Thymus (tissue), 11 donors: ENCODE data around the gene CSF2. TPM values are rescaled to one million over a fixed set of nuclear protein-coding genes. Genes with fewer than 3 reads are reported as not detected.

ENCODE experiments used
- DNase-seq, 9 donors: peaks; one replicate each; pipeline ENCODE4 v3.0.0-alpha.2; 2013; ENCODE audit warnings: low spot score in 9 of 9, low read depth in 6 of 9, missing footprints in 1 of 9
- H3K27ac ChIP-seq, 2 donors: one replicate each; pipeline ENCODE4 v1.5.1; 2013; ENCODE audit warnings: control low read depth in 1 of 2, low read depth in 1 of 2, low read length in 1 of 2, mild to moderate bottlenecking in 1 of 2, moderate library complexity in 1 of 2
- H3K27me3 ChIP-seq, 2 donors: one replicate each; pipeline ENCODE4 v1.5.1; 2013; ENCODE audit warnings: low read length in 1 of 2; ENCODE audit not compliant: control insufficient read depth in 2 of 2, insufficient read depth in 1 of 2
- H3K36me3 ChIP-seq, 2 donors: one replicate each; pipeline ENCODE4 v1.5.1; 2013; ENCODE audit warnings: low read length in 1 of 2, mild to moderate bottlenecking in 1 of 2, moderate library complexity in 1 of 2; ENCODE audit not compliant: control insufficient read depth in 2 of 2, insufficient read depth in 2 of 2
- H3K4me1 ChIP-seq, 2 donors: one replicate each; pipeline ENCODE4 v1.5.1; 2013; ENCODE audit warnings: low read length in 2 of 2; ENCODE audit not compliant: control insufficient read depth in 2 of 2, insufficient read depth in 2 of 2
- H3K4me3 ChIP-seq, 2 donors: one replicate each; pipeline ENCODE4 v1.5.1; 2013; ENCODE audit warnings: low read length in 2 of 2, control low read depth in 1 of 2, mild to moderate bottlenecking in 1 of 2
- H3K9me3 ChIP-seq, 2 donors: one replicate each; pipeline ENCODE4 v1.5.1; 2013; ENCODE audit warnings: low read length in 1 of 2, mild to moderate bottlenecking in 1 of 2; ENCODE audit not compliant: control insufficient read depth in 2 of 2, insufficient read depth in 1 of 2
- WGBS: extraction: QIAGEN DNeasy Blood & Tissue Kit; methylation state at CpG from one replicate; pipeline ENCODE4 v1.1.7; 2013; 5-methylcytosine and 5-hydroxymethylcytosine counted together
- polyA plus RNA-seq: library from polyadenylated mRNA; stranded (reverse); fragments of 200-250 nt; gene quantifications from one replicate; pipeline ENCODE4 v1.2.3, GENCODE V29; 2013
- total RNA-seq: library from RNA; stranded (reverse); fragments of 120-200 nt; gene quantifications from one replicate; pipeline ENCODE4 v1.2.4, GENCODE V29; 2013
- donor health status: healthy.

The CSF2 gene
- total and polyA plus RNA-seq, 2 donors, result 0.09 to 0.71 TPM

- H3K9me3 ChIP-seq, result no peaks in the 10 kb centered on the region
- no peaks in the 10 kb centered on the region for H3K27me3 ChIP-seq
- peaks cover 25 to 36% of the 10 kb centered on the region in 2 donors for H3K4me1 ChIP-seq
- WGBS, result 84% methylated on average over 3 of the region's 3 CpGs
- H3K36me3 ChIP-seq, result no peaks in the 10 kb centered on the region
- DNase-seq, result no peak
- H3K4me3 ChIP-seq, result no peak overlapping the region
- no peak overlapping the region for H3K27ac ChIP-seq
Measured at GRCh38 chr5:132099905-132100304, 26.3 kb downstream of the CSF2 start.

- H3K9me3 ChIP-seq, result no peaks in the 10 kb centered on the region
- H3K27ac ChIP-seq, result no peak overlapping the region
- H3K36me3 ChIP-seq, result no peaks in the 10 kb centered on the region
- peak in 2 of 9 donors; percentile 24 to 58 for DNase-seq
- 30% methylated on average over 8 of the region's 8 CpGs for WGBS
- no peak overlapping the region for H3K4me3 ChIP-seq
- peaks cover 25 to 36% of the 10 kb centered on the region in 2 donors for H3K4me1 ChIP-seq
- H3K27me3 ChIP-seq, result no peaks in the 10 kb centered on the region
Measured at GRCh38 chr5:132100672-132101261, 27.2 kb downstream of the CSF2 start.

GRCh38 chr5:132101385-132101880 is 27.8 kb downstream of the CSF2 start:
- no peaks in the 10 kb centered on the region for H3K36me3 ChIP-seq
- no peak for DNase-seq
- WGBS, result 94% methylated on average over 6 of the region's 6 CpGs
- H3K27me3 ChIP-seq, result no peaks in the 10 kb centered on the region
- no peak overlapping the region for H3K4me3 ChIP-seq
- no peak overlapping the region for H3K27ac ChIP-seq
- no peaks in the 10 kb centered on the region for H3K9me3 ChIP-seq
- H3K4me1 ChIP-seq, result peaks cover 25 to 36% of the 10 kb centered on the region in 2 donors

DNA sequence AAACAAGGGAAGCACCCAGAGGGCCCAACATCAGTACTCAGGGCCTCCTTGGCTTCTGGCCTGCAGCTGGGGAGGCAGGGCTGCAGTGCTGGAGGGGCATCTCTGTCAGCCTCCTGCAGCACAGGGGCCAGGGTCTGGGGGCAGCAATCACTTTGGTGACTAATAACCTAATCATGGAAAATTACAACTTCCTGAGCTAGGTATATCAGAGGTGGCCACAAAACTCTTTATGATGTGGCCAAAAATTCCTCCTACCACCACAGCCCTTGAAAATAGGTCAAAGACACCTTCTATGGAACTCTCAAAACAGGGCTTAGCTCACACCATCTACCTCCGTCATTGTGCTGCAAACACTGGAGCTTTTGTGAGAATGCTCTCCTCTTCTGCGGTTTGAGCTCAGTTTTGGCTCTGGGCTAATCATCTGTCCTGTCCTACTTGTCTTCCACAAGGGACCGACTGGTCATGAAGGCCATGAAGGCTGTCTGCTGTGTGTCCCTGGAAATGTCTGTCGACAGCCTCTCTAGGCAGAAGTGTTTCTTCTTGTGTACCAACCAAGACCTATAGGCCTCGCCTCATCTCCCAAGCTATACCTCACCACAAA is 28.6 kb downstream of the CSF2 start:
- no peak overlapping the region for H3K4me3 ChIP-seq
- no peaks in the 10 kb centered on the region for H3K36me3 ChIP-seq
- H3K27ac ChIP-seq, result peak overlapping the region in 1 of 2 donors; percentile 8
- H3K4me1 ChIP-seq, result peaks cover 25 to 36% of the 10 kb centered on the region in 2 donors
- 91% methylated on average over 5 of the region's 5 CpGs for WGBS
- H3K27me3 ChIP-seq, result no peaks in the 10 kb centered on the region
- no peaks in the 10 kb centered on the region for H3K9me3 ChIP-seq
- DNase-seq, result no peak

DNA sequence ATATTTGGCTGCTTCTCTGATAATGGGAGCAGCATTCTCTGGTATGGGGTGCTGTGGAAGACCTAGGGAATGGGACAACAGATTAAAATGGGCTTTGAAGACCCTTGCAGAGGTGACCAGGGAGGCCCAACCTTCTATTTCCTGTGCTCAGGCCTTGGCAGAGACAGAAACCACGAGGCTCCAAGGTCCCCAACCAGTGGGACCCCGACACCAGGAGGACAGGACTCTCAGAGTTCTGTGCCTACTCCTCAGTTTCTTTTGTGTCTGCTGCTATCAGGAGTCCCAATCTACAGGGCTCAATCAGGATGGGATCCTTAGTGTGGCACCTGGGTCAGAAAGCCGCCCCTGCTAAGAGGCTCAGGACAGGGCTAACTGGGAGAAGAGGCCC is 29.3 kb downstream of the CSF2 start:
- Histone ChIP-seq H3K27ac (no peak overlapping the region), H3K27me3 (no peaks in the 10 kb centered on the region), H3K9me3 (no peaks in the 10 kb centered on the region), H3K36me3 (no peaks in the 10 kb centered on the region), H3K4me3 (no peak overlapping the region), H3K4me1 (peaks cover 25 to 36% of the 10 kb centered on the region in 2 donors)
- no peak for DNase-seq
- 60% methylated on average over 3 of the region's 3 CpGs for WGBS

GRCh38 chr5:132103332-132103951 is 29.9 kb downstream of the CSF2 start:
- no peaks in the 10 kb centered on the region for H3K36me3 ChIP-seq
- no peaks in the 10 kb centered on the region for H3K27me3 ChIP-seq
- peak in 6 of 9 donors; percentile 30 to 86 (median 56) for DNase-seq
- H3K27ac ChIP-seq, result peak overlapping the region in 1 of 2 donors; percentile 15
- no peaks in the 10 kb centered on the region for H3K9me3 ChIP-seq
- H3K4me3 ChIP-seq, result no peak overlapping the region
- H3K4me1 ChIP-seq, result peaks cover 25 to 36% of the 10 kb centered on the region in 2 donors

DNA sequence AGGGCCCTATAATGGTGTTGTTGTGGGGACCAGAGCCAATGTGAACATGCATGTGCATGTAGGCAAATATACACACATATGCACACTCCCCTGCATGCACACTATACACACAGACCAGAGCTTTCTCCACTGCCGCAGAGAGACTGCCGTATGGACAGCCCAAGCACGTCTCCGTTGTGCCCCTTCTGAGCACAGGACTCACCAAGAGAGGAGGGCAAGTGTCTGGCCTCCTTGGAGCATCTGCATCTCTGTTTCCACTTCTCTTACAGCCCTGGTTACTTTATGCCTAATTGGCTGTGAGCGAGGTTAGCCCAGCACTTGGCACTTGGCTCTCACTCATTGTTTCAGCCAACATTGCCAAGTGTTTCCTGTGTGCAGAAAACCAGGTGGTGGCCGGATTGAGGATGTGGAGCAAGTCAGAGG is 30.4 kb downstream of the CSF2 start:
- H3K4me3 ChIP-seq, result no peak overlapping the region
- WGBS, result 23% methylated on average over 6 of the region's 6 CpGs
- H3K4me1 ChIP-seq, result peaks cover 25 to 35% of the 10 kb centered on the region in 2 donors
- no peaks in the 10 kb centered on the region for H3K36me3 ChIP-seq
- no peaks in the 10 kb centered on the region for H3K27me3 ChIP-seq
- no peaks in the 10 kb centered on the region for H3K9me3 ChIP-seq
- no peak for DNase-seq
- no peak overlapping the region for H3K27ac ChIP-seq

GRCh38 chr5:132104556-132104955 is 31.0 kb downstream of the CSF2 start:
- Histone ChIP-seq H3K27ac (no peak overlapping the region), H3K4me1 (peaks cover 25 to 33% of the 10 kb centered on the region in 2 donors), H3K36me3 (no peaks in the 10 kb centered on the region), H3K9me3 (no peaks in the 10 kb centered on the region), H3K27me3 (no peaks in the 10 kb centered on the region), H3K4me3 (no peak overlapping the region)
- no peak for DNase-seq

DNA sequence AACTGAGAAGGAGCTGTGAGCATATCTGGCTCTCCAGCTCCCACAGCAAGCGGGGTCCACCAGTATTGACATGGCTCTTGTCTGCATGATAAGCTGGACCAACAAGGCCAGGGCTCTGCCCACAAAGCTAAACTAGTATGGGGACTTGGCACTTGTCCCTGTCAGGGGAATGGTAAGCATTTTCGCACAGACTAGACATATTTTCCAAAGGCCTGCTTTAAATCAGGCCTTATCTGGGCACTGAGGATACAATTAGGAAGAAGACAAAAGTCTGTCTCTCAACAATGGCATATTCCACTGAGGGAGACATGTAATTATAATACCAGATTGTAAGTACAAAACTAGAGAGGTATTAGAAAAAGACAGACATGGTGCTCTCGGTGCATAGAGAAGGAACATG is 32.1 kb downstream of the CSF2 start:
- H3K9me3 ChIP-seq, result no peaks in the 10 kb centered on the region
- H3K27me3 ChIP-seq, result no peaks in the 10 kb centered on the region
- DNase-seq, result no peak
- H3K4me1 ChIP-seq, result peaks cover 23 to 28% of the 10 kb centered on the region in 2 donors
- WGBS, result 99% methylated on average over 3 of the region's 3 CpGs
- H3K4me3 ChIP-seq, result no peak overlapping the region
- H3K36me3 ChIP-seq, result no peaks in the 10 kb centered on the region
- H3K27ac ChIP-seq, result no peak overlapping the region
